ENCODE results near the gene AARSD1.
"Not testable (repeated sequence)": the region's sequence is repeated elsewhere in the genome, so short reads cannot be mapped to it uniquely, and the experiment has no call there.

- TF ChIP-seq CTCF, POLR2A (IDR thresholded peaks at IDR 0.05): not testable (repeated sequence)
Observed at GRCh38 chr17:42919522-42920077, 44.7 kb downstream of the AARSD1 start.

Measured in Peyer's patch (tissue), 4 donors.